K562 (cell line): ENCODE measurements around the gene NANS.

Experiments
- ATF1 ChIP-seq, 2 experiments: fragments of 450-650 bp in 1 of 2; IDR thresholded peaks; 2 replicates each; pipeline ENCODE4 v1.6.1; 2016; ENCODE audit warnings: missing compliant biosample characterization in 1 of 2, missing genetic modification characterization in 1 of 2
- CHD1 ChIP-seq: fragments of 200-600 bp; sonication (generic); IDR thresholded peaks from one replicate; pipeline ENCODE4 v1.6.1; 2012; ENCODE audit warnings: mild to moderate bottlenecking, moderate library complexity, low read length, inconsistent platforms
- ELK1 ChIP-seq: sonication (generic); formaldehyde crosslinking; IDR thresholded peaks from 2 replicates; pipeline ENCODE4 v1.8.1; 2022; ENCODE audit warnings: missing genetic modification reagents
- JUND ChIP-seq, 2 experiments: IDR thresholded peaks; 2 replicates in 1 of 2; 3 replicates in 1 of 2; pipeline ENCODE4 v1.6.1; 2011; ENCODE audit warnings: borderline replicate concordance in 2 of 2, low read depth in 2 of 2, low read length in 2 of 2, improper control_type of control experiment in 1 of 2, missing biosample characterization in 1 of 2, missing genetic modification characterization in 1 of 2, missing genetic modification reagents in 1 of 2
- NCOA6 ChIP-seq: fragments of 450-650 bp; IDR thresholded peaks from 2 replicates; pipeline ENCODE4 v1.6.1; 2017; ENCODE audit warnings: mild to moderate bottlenecking
- SIX5 ChIP-seq, 2 experiments: IDR thresholded peaks; 2 replicates each; pipeline ENCODE4 v1.6.1; 2011; ENCODE audit warnings: low read length in 2 of 2, borderline replicate concordance in 1 of 2, low read depth in 1 of 2, mild to moderate bottlenecking in 1 of 2, moderate library complexity in 1 of 2; ENCODE audit not compliant: insufficient read depth in 1 of 2
- SMC3 ChIP-seq: conservative IDR thresholded peaks from 2 replicates; pipeline ENCODE4 v1.6.1; 2011; ENCODE audit warnings: low read depth, low read length, improper control_type of control experiment; ENCODE audit not compliant: insufficient read depth
- SNAPC5 ChIP-seq: fragments of 250-450 bp; sonication (Bioruptor Pico); IDR thresholded peaks from 2 replicates; pipeline ENCODE4 v1.8.0; 2021; ENCODE audit warnings: moderate library complexity, mild to moderate bottlenecking, inconsistent platforms
- TBP ChIP-seq: optimal IDR thresholded peaks from 2 replicates; pipeline ENCODE3; 2011; ENCODE audit warnings: low read depth, low read length, improper control_type of control experiment
- TEAD4 ChIP-seq, 2 experiments: sonication (generic) in 1 of 2; formaldehyde crosslinking in 1 of 2; IDR thresholded peaks; 2 replicates each; pipeline versions ENCODE4 v1.6.1 to v1.8.0; 2012 to 2022; ENCODE audit warnings: borderline replicate concordance in 1 of 2, inconsistent platforms in 1 of 2, low read length in 1 of 2, mild to moderate bottlenecking in 1 of 2, missing genetic modification reagents in 1 of 2
- TF ChIP-seq, protein P1 (sequence below), 3 experiments: IDR thresholded peaks in 2 of 3; conservative IDR thresholded peaks in 1 of 3; 2 replicates each; pipeline ENCODE4 v1.5.1; 2011 to 2012; ENCODE audit warnings: low read length in 3 of 3, mild to moderate bottlenecking in 3 of 3, control low read depth in 2 of 3, improper control_type of control experiment in 1 of 3, inconsistent platforms in 1 of 3, low read depth in 1 of 3, mixed read lengths in 1 of 3, moderate library complexity in 1 of 3; ENCODE audit not compliant: insufficient read depth in 2 of 3
- TF ChIP-seq, protein P2 (sequence below): fragments of 450-650 bp; conservative IDR thresholded peaks from 2 replicates; pipeline ENCODE4 v1.6.1; 2016; ENCODE audit warnings: missing genetic modification characterization, low read depth, mild to moderate bottlenecking, control low read depth, missing compliant biosample characterization

- TF ChIP-seq SMC3: no peak
- TF ChIP-seq JUND (IDR thresholded peaks at IDR 0.05; ENCODE audit: borderline replicate concordance, low read depth, low read length): no peak
- no peak for TF ChIP-seq JUND (tag; IDR thresholded peaks at IDR 0.05; ENCODE audit: borderline replicate concordance, low read depth, low read length)
- TF ChIP-seq ELK1 (CRISPR knock-in tag): no peak
- TF ChIP-seq, protein P1, sequence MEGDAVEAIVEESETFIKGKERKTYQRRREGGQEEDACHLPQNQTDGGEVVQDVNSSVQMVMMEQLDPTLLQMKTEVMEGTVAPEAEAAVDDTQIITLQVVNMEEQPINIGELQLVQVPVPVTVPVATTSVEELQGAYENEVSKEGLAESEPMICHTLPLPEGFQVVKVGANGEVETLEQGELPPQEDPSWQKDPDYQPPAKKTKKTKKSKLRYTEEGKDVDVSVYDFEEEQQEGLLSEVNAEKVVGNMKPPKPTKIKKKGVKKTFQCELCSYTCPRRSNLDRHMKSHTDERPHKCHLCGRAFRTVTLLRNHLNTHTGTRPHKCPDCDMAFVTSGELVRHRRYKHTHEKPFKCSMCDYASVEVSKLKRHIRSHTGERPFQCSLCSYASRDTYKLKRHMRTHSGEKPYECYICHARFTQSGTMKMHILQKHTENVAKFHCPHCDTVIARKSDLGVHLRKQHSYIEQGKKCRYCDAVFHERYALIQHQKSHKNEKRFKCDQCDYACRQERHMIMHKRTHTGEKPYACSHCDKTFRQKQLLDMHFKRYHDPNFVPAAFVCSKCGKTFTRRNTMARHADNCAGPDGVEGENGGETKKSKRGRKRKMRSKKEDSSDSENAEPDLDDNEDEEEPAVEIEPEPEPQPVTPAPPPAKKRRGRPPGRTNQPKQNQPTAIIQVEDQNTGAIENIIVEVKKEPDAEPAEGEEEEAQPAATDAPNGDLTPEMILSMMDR (IDR thresholded peaks at IDR 0.05 in 2 of 3, conservative IDR thresholded peaks at IDR 0.05 in 1 of 3; ENCODE audit: insufficient read depth in 2 of 3, low read depth in 1 of 3, low read length in 3 of 3): no peak
- TF ChIP-seq NCOA6: no peak
- TF ChIP-seq TEAD4 (IDR thresholded peaks at IDR 0.05; ENCODE audit: low read length): no peak
- no peak for TF ChIP-seq TEAD4 (CRISPR knock-in tag; IDR thresholded peaks at IDR 0.05; ENCODE audit: borderline replicate concordance)
- TF ChIP-seq, protein P2, sequence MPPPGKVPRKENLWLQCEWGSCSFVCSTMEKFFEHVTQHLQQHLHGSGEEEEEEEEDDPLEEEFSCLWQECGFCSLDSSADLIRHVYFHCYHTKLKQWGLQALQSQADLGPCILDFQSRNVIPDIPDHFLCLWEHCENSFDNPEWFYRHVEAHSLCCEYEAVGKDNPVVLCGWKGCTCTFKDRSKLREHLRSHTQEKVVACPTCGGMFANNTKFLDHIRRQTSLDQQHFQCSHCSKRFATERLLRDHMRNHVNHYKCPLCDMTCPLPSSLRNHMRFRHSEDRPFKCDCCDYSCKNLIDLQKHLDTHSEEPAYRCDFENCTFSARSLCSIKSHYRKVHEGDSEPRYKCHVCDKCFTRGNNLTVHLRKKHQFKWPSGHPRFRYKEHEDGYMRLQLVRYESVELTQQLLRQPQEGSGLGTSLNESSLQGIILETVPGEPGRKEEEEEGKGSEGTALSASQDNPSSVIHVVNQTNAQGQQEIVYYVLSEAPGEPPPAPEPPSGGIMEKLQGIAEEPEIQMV (tag): no peak
- no peak for TF ChIP-seq TBP
- no peak for TF ChIP-seq ATF1 (CRISPR knock-in tag; IDR thresholded peaks at IDR 0.05)
- TF ChIP-seq ATF1 (tag; IDR thresholded peaks at IDR 0.05): no peak
- no peak for TF ChIP-seq SNAPC5 (CRISPR knock-in tag)
- no peak for TF ChIP-seq CHD1
- no peak for TF ChIP-seq SIX5 (IDR thresholded peaks at IDR 0.05; ENCODE audit: borderline replicate concordance in 1 of 2, insufficient read depth in 1 of 2, low read depth in 1 of 2, low read length in 2 of 2)
Measured at GRCh38 chr9:98046180-98046543, 10.4 kb upstream of the NANS start.
